GM12892 (cell line): ENCODE measurements around the gene SEPTIN5.

Source experiments
- POLR2A ChIP-seq: IDR thresholded peaks from 2 replicates; pipeline ENCODE4 v1.6.1; 2011; ENCODE audit warnings: low read depth, low read length, control low read depth
- POLR2AphosphoS5 ChIP-seq: IDR thresholded peaks from 2 replicates; pipeline ENCODE4 v1.6.1; 2011; ENCODE audit warnings: low read depth, low read length, control low read depth
- TAF1 ChIP-seq: IDR thresholded peaks from 2 replicates; pipeline ENCODE4 v1.6.1; 2011; ENCODE audit warnings: low read depth, mild to moderate bottlenecking, control low read depth, low read length, borderline replicate concordance

GRCh38 chr22:19764636-19765476, 50.6 kb downstream of the SEPTIN5 start:
- no peak for TF ChIP-seq POLR2AphosphoS5
- TF ChIP-seq POLR2A, result no peak
- no peak for TF ChIP-seq TAF1
